Effector memory CD4-positive, alpha-beta T cell (primary cell): ENCODE data around the gene ESR2.

Source experiments
- DNase-seq, 3 donors: peaks; one replicate each; pipeline ENCODE4 v3.0.0-alpha.2; 2020
- H3K27ac ChIP-seq: 2 replicates; pipeline ENCODE4 v1.7.0; 2013; ENCODE audit warnings: mild to moderate bottlenecking, low read length, moderate library complexity; ENCODE audit not compliant: insufficient read depth, poor library complexity, severe bottlenecking
- H3K27me3 ChIP-seq: replicated peaks from 2 replicates; pipeline ENCODE4 v1.7.0; 2013; ENCODE audit warnings: mild to moderate bottlenecking, low read length; ENCODE audit not compliant: insufficient read depth, control insufficient read depth, poor library complexity, severe bottlenecking
- H3K36me3 ChIP-seq: 2 replicates; pipeline ENCODE4 v1.7.0; 2013; ENCODE audit warnings: mild to moderate bottlenecking, low read length, moderate library complexity; ENCODE audit not compliant: control insufficient read depth, insufficient read depth
- H3K4me1 ChIP-seq: 2 replicates; pipeline ENCODE4 v1.7.0; 2013; ENCODE audit warnings: low read length, mild to moderate bottlenecking; ENCODE audit not compliant: control insufficient read depth, insufficient read depth, poor library complexity, severe bottlenecking
- H3K4me3 ChIP-seq: 2 replicates; pipeline ENCODE4 v1.7.0; 2013; ENCODE audit warnings: low read length, low read depth, mild to moderate bottlenecking; ENCODE audit not compliant: insufficient read depth, poor library complexity, severe bottlenecking
- H3K9me3 ChIP-seq: 2 replicates; pipeline ENCODE4 v1.7.0; 2013; ENCODE audit warnings: mild to moderate bottlenecking, low read length, moderate library complexity; ENCODE audit not compliant: control insufficient read depth

ESR2 gene

GRCh38 chr14:64110802-64111201 lies 183.4 kb downstream of the ESR2 start:
- Histone ChIP-seq H3K4me1 (no peaks in the 10 kb centered on the region), H3K27me3 (no peaks in the 10 kb centered on the region), H3K36me3 (peaks cover 59% of the 10 kb centered on the region), H3K9me3 (no peaks in the 10 kb centered on the region), H3K4me3 (no peak overlapping the region), H3K27ac (no peak overlapping the region)
- DNase-seq, result no peak

DNA sequence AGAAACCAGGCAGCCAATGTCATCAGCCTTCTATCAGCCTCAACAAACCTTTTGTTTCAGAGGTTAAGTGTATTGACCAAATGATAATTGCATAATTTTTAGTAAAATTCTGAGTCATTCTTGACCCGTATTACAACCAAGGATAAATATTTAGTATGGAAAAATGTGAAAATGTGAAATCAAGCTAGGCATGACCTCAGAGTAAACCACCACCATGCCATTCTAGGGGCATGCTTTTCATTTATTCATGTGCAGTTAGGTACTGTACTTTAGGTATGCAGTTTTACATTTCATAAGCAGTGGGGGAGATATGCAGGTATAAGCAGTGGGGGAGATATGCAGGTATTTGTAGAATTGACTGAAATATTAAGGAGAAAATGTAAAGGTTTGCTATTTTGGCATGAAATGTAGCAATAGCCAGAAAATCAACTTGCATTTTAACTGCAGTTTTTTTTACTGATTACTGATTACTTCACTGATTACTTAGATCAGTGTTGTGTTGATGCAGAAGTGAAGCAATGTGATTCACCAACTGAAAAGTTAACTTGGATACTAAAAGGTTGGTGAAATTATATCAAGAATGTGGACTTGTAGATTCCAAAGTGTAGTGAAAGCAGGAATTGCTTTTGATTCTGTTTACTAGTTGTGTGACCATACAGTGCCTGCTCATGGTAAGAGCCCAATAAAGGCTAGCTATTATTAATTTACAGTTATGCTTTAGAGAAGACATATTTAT lies 184.2 kb downstream of the ESR2 start:
- no peak for DNase-seq
- Histone ChIP-seq H3K9me3 (no peaks in the 10 kb centered on the region), H3K27ac (no peak overlapping the region), H3K4me3 (no peak overlapping the region), H3K36me3 (peaks cover 58% of the 10 kb centered on the region), H3K27me3 (no peaks in the 10 kb centered on the region), H3K4me1 (no peaks in the 10 kb centered on the region)

- DNase-seq, result no peak
- Histone ChIP-seq H3K9me3 (no peaks in the 10 kb centered on the region), H3K36me3 (peaks cover 53% of the 10 kb centered on the region)
Observed at GRCh38 chr14:64107438-64107837, 186.7 kb downstream of the ESR2 start.

GRCh38 chr14:64098120-64098519 lies 196.1 kb downstream of the ESR2 start:
- H3K4me3 ChIP-seq, result no peak overlapping the region
- no peaks in the 10 kb centered on the region for H3K4me1 ChIP-seq
- H3K36me3 ChIP-seq, result peaks cover 62% of the 10 kb centered on the region
- no peaks in the 10 kb centered on the region for H3K27me3 ChIP-seq
- H3K9me3 ChIP-seq, result no peaks in the 10 kb centered on the region
- DNase-seq, result no peak
- H3K27ac ChIP-seq, result no peak overlapping the region

More at GRCh38 chr14:64107438-64107837, 186.7 kb downstream of the ESR2 start:
- H3K4me3 ChIP-seq, result no peak overlapping the region
- no peaks in the 10 kb centered on the region for H3K27me3 ChIP-seq
- H3K27ac ChIP-seq, result no peak overlapping the region
- H3K4me1 ChIP-seq, result no peaks in the 10 kb centered on the region

DNA sequence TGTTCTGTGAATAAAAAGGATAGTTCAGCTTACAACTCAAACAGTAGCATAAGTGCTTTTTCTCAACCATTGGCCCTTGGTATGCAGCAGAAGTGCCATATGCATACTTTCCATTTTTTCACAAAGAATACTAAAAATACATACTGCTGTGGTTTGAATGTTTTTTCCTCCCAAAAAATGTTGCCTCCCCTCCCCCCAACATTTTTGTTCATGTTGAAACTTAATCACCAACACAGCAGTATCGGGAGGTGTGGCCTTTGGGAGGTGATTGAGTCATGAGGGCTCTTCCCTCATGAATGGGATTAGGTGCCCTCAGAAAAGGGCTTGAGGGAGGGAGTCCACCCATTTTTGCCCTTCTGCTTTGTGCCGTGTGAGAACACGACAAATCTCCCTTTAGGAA lies 198.6 kb downstream of the ESR2 start:
- Histone ChIP-seq H3K27ac (no peak overlapping the region), H3K4me1 (no peaks in the 10 kb centered on the region), H3K9me3 (no peaks in the 10 kb centered on the region), H3K27me3 (no peaks in the 10 kb centered on the region), H3K4me3 (no peak overlapping the region), H3K36me3 (peaks cover 64% of the 10 kb centered on the region)
- no peak for DNase-seq

DNA sequence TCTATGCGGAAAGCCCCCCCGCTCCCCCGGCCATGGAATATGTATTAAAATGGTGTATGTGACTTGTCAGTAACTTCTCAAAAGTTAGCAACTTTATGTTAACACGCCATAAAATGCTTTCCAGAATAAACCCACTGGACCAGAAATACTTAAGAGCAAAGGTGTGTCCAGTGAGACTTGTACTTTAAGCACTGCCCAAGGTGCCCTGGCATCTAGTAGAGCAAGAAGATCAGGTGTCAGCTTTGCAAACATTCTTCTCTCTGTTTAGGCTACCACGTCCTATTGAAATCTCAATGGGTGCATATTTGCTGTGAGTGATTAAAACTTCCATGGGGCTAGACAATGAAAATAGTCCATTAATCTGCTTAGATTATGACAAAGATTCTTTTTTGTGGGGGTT lies 201.2 kb downstream of the ESR2 start:
- Histone ChIP-seq H3K4me1 (no peaks in the 10 kb centered on the region), H3K4me3 (no peak overlapping the region), H3K36me3 (peaks cover 58% of the 10 kb centered on the region), H3K9me3 (no peaks in the 10 kb centered on the region), H3K27ac (no peak overlapping the region), H3K27me3 (no peaks in the 10 kb centered on the region)
- DNase-seq, result no peak

GRCh38 chr14:64092338-64092737 lies 201.8 kb downstream of the ESR2 start:
- Histone ChIP-seq H3K9me3 (no peaks in the 10 kb centered on the region), H3K27ac (no peak overlapping the region), H3K27me3 (no peaks in the 10 kb centered on the region), H3K36me3 (peaks cover 57% of the 10 kb centered on the region), H3K4me3 (no peak overlapping the region), H3K4me1 (no peaks in the 10 kb centered on the region)
- no peak for DNase-seq

- Histone ChIP-seq H3K36me3 (peaks cover 47% of the 10 kb centered on the region), H3K27me3 (no peaks in the 10 kb centered on the region), H3K27ac (no peak overlapping the region), H3K4me3 (no peak overlapping the region), H3K4me1 (no peaks in the 10 kb centered on the region), H3K9me3 (no peaks in the 10 kb centered on the region)
- no peak for DNase-seq
Observed at GRCh38 chr14:64091217-64091616, 203.0 kb downstream of the ESR2 start.

DNA sequence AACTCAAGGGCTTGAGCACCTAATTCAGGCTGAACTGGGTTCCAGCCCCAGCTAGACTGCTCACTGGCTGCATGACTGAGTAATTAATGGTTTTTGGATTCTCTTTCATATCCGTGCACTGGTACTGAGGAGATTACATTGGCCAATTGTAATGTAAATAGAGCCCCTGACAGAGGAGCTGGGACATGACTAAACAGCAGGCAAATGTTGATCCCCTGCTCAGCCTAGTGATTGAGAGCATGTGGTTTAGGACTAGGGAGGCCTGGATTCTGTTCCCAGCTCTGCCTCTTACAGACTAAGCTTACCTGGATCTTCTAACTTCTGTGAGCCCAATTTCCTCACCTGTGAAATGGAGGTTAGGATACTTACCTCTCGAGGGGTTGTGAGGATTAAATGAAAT lies 204.3 kb downstream of the ESR2 start:
- H3K27ac ChIP-seq, result no peak overlapping the region
- H3K4me1 ChIP-seq, result no peaks in the 10 kb centered on the region
- no peaks in the 10 kb centered on the region for H3K9me3 ChIP-seq
- no peak for DNase-seq
- H3K4me3 ChIP-seq, result no peak overlapping the region
- H3K36me3 ChIP-seq, result peaks cover 34% of the 10 kb centered on the region
- no peaks in the 10 kb centered on the region for H3K27me3 ChIP-seq

DNA sequence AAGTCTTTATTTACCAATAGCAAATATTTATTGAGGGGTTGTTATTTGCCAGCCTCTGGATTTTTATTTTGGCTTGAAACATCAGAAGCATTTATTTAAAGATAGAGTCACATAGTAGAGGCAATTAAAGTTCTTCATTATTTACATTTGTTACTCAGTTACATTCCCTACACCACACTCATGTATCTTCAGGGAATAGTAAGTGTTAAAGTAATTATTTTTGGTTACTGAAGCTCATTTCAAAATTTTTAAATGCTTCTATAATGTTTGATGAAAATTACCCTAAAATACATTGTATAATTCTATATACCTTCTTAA lies 205.6 kb downstream of the ESR2 start:
- H3K9me3 ChIP-seq, result no peaks in the 10 kb centered on the region
- H3K27me3 ChIP-seq, result no peaks in the 10 kb centered on the region
- peaks cover 32% of the 10 kb centered on the region for H3K36me3 ChIP-seq
- H3K27ac ChIP-seq, result no peak overlapping the region
- H3K4me3 ChIP-seq, result no peak overlapping the region
- no peaks in the 10 kb centered on the region for H3K4me1 ChIP-seq
- DNase-seq, result no peak
